Measurements from ENCODE around the gene PER1. TPM values are rescaled to one million over a fixed set of nuclear protein-coding genes. Genes with fewer than 3 reads are reported as not detected.

The PER1 gene
- total RNA-seq, 1 experiment from 2014 or later, result 36.5 TPM

- Histone ChIP-seq H2BK12ac (ENCODE audit: insufficient read length, low read depth, low read length) (no peak overlapping the region), H4K5ac (ENCODE audit: insufficient read length, low read depth, low read length) (no peak overlapping the region), H3K9ac (ENCODE audit: extremely low read depth, insufficient read length, low read length) (no peak overlapping the region), H2BK120ac (ENCODE audit: low read depth, low read length, poor library complexity, severe bottlenecking) (no peak overlapping the region), H2BK5ac (ENCODE audit: insufficient read length, low read length) (no peak overlapping the region), H4K8ac (replicated peaks; ENCODE audit: insufficient read length, low read depth, low read length) (no peak overlapping the region), H3T11ph (ENCODE audit: low read length) (no peak overlapping the region), H3K18ac (ENCODE audit: insufficient read length, low read depth, low read length) (no peak overlapping the region), H3K23me2 (ENCODE audit: insufficient read length, low read depth, low read length, poor library complexity, severe bottlenecking) (peaks cover 8% of the 10 kb centered on the region), H3K4me2 (ENCODE audit: insufficient read depth, insufficient read length, low read length) (no peak overlapping the region), H3K23ac (ENCODE audit: insufficient read length, low read depth, low read length) (no peak overlapping the region), H3K79me2 (ENCODE audit: insufficient read depth, low read length) (no peaks in the 10 kb centered on the region), H2AK5ac (ENCODE audit: insufficient read length, low read length) (no peak overlapping the region), H2BK20ac (ENCODE audit: low read depth, low read length, poor library complexity, severe bottlenecking) (no peak overlapping the region), H4K20me1 (ENCODE audit: control insufficient read depth, insufficient read depth, insufficient read length) (no peaks in the 10 kb centered on the region), H3K4me1 (ENCODE audit: insufficient read depth, low read length) (no peaks in the 10 kb centered on the region), H3K4ac (ENCODE audit: low read depth, low read length) (no peak overlapping the region), H3K56ac (ENCODE audit: insufficient read length, low read depth, low read length) (no peak overlapping the region), H3K27ac (ENCODE audit: insufficient read length, low read depth, low read length) (no peak overlapping the region), H3K14ac (ENCODE audit: insufficient read depth, low read length) (no peak overlapping the region), H3K9me3 (ENCODE audit: control insufficient read depth, low read depth, low read length) (no peaks in the 10 kb centered on the region), H2BK15ac (ENCODE audit: low read depth, low read length) (no peak overlapping the region), H3K79me1 (ENCODE audit: insufficient read depth, low read depth, low read length, poor library complexity, severe bottlenecking) (no peaks in the 10 kb centered on the region), H3K27me3 (ENCODE audit: insufficient read depth, low read length) (no peaks in the 10 kb centered on the region), H2AFZ (ENCODE audit: low read length) (no peak overlapping the region), H4K91ac (ENCODE audit: insufficient read length, low read depth, low read length) (no peak overlapping the region)
- Mint-ChIP-seq H3K36me3 (ENCODE audit: insufficient read depth in 1 of 3, low read depth in 3 of 3) (peaks cover 20 to 62% (median 38%) of the 10 kb centered on the region in 3 experiments), H3K4me3 (0 out of 5 replicates have a peak overlapping the region, but pooled peaks of 1 of the 2 experiments have one; percentile 38), H3K27me3 (ENCODE audit: low read depth) (peaks cover 3% of the 10 kb centered on the region; the same call in 1 of the 2 replicates), H3K27ac (no peak overlapping the region), H3K9me3 (no peaks in the 10 kb centered on the region), H3K4me1 (peaks cover 1 to 2% of the 10 kb centered on the region in 2 experiments; a peak in 1 of 4 replicates)
- no peak for TF ChIP-seq CTCF (conservative IDR thresholded peaks at IDR 0.05)
- DNase-seq, result no peak
- WGBS (ENCODE audit: extremely low coverage, insufficient read length, low lambda C conversion rate), result no CpG with 5 or more reads among the region's 11 CpGs
Observed at GRCh38 chr17:8141741-8142140, 10.5 kb downstream of the PER1 start.
